AG09319 (cell line): ENCODE results near the gene BOC.
A peak's percentile ranks its signal among the peaks of the same experiment; 100 is the strongest.

Source experiments
- DNase-seq: peaks from one replicate; pipeline ENCODE4 v3.0.0-alpha.2; 2010; ENCODE audit warnings: low read depth; ENCODE audit errors: extremely low read depth
- TF ChIP-seq, protein P1 (sequence below): IDR thresholded peaks from 2 replicates; pipeline ENCODE4 v1.5.1; 2011; ENCODE audit warnings: low read depth, mild to moderate bottlenecking, inconsistent platforms, low read length, moderate library complexity

BOC gene

GRCh38 chr3:113287803-113288648, 76.7 kb downstream of the BOC start:
- TF ChIP-seq, protein P1, sequence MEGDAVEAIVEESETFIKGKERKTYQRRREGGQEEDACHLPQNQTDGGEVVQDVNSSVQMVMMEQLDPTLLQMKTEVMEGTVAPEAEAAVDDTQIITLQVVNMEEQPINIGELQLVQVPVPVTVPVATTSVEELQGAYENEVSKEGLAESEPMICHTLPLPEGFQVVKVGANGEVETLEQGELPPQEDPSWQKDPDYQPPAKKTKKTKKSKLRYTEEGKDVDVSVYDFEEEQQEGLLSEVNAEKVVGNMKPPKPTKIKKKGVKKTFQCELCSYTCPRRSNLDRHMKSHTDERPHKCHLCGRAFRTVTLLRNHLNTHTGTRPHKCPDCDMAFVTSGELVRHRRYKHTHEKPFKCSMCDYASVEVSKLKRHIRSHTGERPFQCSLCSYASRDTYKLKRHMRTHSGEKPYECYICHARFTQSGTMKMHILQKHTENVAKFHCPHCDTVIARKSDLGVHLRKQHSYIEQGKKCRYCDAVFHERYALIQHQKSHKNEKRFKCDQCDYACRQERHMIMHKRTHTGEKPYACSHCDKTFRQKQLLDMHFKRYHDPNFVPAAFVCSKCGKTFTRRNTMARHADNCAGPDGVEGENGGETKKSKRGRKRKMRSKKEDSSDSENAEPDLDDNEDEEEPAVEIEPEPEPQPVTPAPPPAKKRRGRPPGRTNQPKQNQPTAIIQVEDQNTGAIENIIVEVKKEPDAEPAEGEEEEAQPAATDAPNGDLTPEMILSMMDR, result no peak; the same call in none of the 2 replicates
- DNase-seq, result peak; percentile 47

- DNase-seq, result no peak
- TF ChIP-seq, protein P1, result no peak
Measured at GRCh38 chr3:113288881-113289280, 77.5 kb downstream of the BOC start.

DNA sequence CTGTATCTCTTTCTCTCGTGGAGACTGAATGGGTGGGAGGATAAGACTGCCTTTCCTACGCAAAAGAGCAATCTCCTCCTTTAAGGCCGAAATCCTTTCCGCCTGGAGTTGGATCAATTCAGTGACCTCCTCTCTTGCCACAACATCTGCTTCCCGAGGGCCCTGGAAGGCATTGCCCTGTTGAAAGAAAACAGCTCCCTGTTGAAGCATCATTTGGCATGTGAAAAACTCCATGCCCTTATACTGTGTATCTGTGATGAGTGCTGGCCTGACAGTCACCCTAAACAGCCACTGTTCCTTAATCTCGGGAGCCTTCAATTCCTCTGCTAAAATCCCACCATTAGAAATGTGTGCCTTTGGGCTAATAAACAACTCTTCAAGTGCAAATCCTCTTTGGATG, 80.2 kb downstream of the BOC start:
- no peak for DNase-seq
- TF ChIP-seq, protein P1, result no peak

- no peak for DNase-seq
- TF ChIP-seq, protein P1, result no peak
Measured at GRCh38 chr3:113292933-113293332, 81.6 kb downstream of the BOC start.

GRCh38 chr3:113293348-113293747, 82.0 kb downstream of the BOC start:
- no peak for DNase-seq
- TF ChIP-seq, protein P1, result no peak

GRCh38 chr3:113295463-113295862, 84.1 kb downstream of the BOC start:
- TF ChIP-seq, protein P1, result no peak
- no peak for DNase-seq

DNA sequence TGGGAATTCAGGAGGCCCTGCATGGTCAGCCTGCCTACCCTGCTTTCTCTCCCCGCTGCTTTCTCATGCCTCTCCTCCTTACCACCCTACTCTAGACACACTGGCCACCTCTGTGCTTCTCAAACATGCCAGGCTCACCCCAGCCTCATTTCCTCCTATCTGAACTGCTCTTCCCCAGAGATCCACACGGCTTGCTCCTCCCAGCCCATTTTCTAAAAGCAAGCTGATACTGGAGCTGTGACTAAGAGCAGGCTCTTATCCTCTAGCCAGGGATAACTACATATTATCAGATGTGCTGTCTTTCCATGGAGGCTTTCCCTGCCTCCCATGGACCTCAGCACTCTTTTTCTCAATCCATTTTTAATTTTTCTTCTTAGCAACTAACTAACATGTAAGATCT, 85.9 kb downstream of the BOC start:
- DNase-seq, result no peak
- TF ChIP-seq, protein P1, result no peak
